CD14-positive monocyte (primary cell): ENCODE data around the gene ELFN1. TPM values are rescaled to one million over a fixed set of nuclear protein-coding genes. Genes with fewer than 3 reads are reported as not detected.

Source experiments
- DNase-seq, 3 donors: peaks; one replicate each; pipeline ENCODE4 v3.0.0-alpha.2; 2011 to 2022
- H2AFZ ChIP-seq: 2 replicates; pipeline ENCODE4 v1.6.0; 2012; ENCODE audit warnings: mild to moderate bottlenecking, low read depth, low read length, inconsistent platforms; ENCODE audit not compliant: insufficient read depth, poor library complexity, severe bottlenecking
- H3K27ac ChIP-seq, 2 donors: 1 replicate in 1 of 2; 2 replicates in 1 of 2; pipeline ENCODE4 v1.5.1; 2012 to 2013; ENCODE audit warnings: low read length in 2 of 2, control low read depth in 1 of 2, inconsistent platforms in 1 of 2, low read depth in 1 of 2, mild to moderate bottlenecking in 1 of 2
- H3K27me3 ChIP-seq, 2 donors: one replicate each; pipeline versions ENCODE4 v1.6.0 to v1.6.1; 2011 to 2013; ENCODE audit warnings: low read length in 2 of 2; ENCODE audit not compliant: control insufficient read depth in 2 of 2, insufficient read depth in 2 of 2
- H3K36me3 ChIP-seq, 2 donors: replicated peaks in 1 of 2; 1 replicate in 1 of 2; 2 replicates in 1 of 2; pipeline versions ENCODE4 v1.5.1 to v1.6.1; 2012 to 2013; ENCODE audit warnings: low read length in 2 of 2, control low read depth in 1 of 2, inconsistent platforms in 1 of 2, mild to moderate bottlenecking in 1 of 2; ENCODE audit not compliant: insufficient read depth in 2 of 2, control insufficient read depth in 1 of 2
- H3K4me1 ChIP-seq, 2 donors: 1 replicate in 1 of 2; 2 replicates in 1 of 2; pipeline versions ENCODE4 v1.5.1 to v1.6.1; 2012 to 2013; ENCODE audit warnings: low read length in 2 of 2, control low read depth in 1 of 2, inconsistent platforms in 1 of 2, mild to moderate bottlenecking in 1 of 2, moderate library complexity in 1 of 2; ENCODE audit not compliant: insufficient read depth in 2 of 2, control insufficient read depth in 1 of 2
- H3K4me2 ChIP-seq: replicated peaks from 2 replicates; pipeline ENCODE3; 2012; ENCODE audit warnings: low read length, moderate library complexity, mild to moderate bottlenecking; ENCODE audit not compliant: poor library complexity, severe bottlenecking; ENCODE audit errors: extremely low read depth
- H3K4me3 ChIP-seq, 3 experiments: fragments of 200-600 bp in 1 of 3; sonication (generic) in 1 of 3; replicated peaks in 1 of 3; 1 replicate in 2 of 3; 2 replicates in 1 of 3; pipeline ENCODE4 v1.5.1; 2011 to 2013; ENCODE audit warnings: low read length in 3 of 3, mild to moderate bottlenecking in 3 of 3, control low read depth in 2 of 3, low read depth in 2 of 3, inconsistent platforms in 1 of 3, moderate library complexity in 1 of 3
- H3K79me2 ChIP-seq: 2 replicates; pipeline ENCODE4 v1.6.0; 2012; ENCODE audit warnings: mild to moderate bottlenecking, control low read depth, inconsistent platforms, low read length, moderate library complexity; ENCODE audit not compliant: insufficient read depth
- H3K9ac ChIP-seq: 2 replicates; pipeline ENCODE4 v1.6.0; 2017; ENCODE audit warnings: low read length, mild to moderate bottlenecking; ENCODE audit not compliant: insufficient read depth, poor library complexity, severe bottlenecking
- H3K9me3 ChIP-seq, 2 donors: replicated peaks in 1 of 2; 1 replicate in 1 of 2; 2 replicates in 1 of 2; pipeline versions ENCODE4 v1.5.1 to v1.6.1; 2012 to 2013; ENCODE audit warnings: low read length in 2 of 2, control low read depth in 1 of 2; ENCODE audit not compliant: control insufficient read depth in 1 of 2, insufficient read depth in 1 of 2
- H4K20me1 ChIP-seq: 2 replicates; pipeline ENCODE4 v1.6.0; 2012; ENCODE audit warnings: mild to moderate bottlenecking, low read length, control low read depth, moderate library complexity; ENCODE audit not compliant: insufficient read depth
- H3K27ac Mint-ChIP-seq, 7 donors: one replicate each; pipeline ENCODE4 v1.8.0; 2020; ENCODE audit warnings: mild to moderate bottlenecking in 7 of 7, mixed read lengths in 7 of 7, moderate library complexity in 6 of 7, inconsistent platforms in 2 of 7
- H3K27me3 Mint-ChIP-seq, 3 donors: one replicate each; pipeline ENCODE4 v1.8.0; 2021 to 2022; ENCODE audit warnings: low read depth in 3 of 3, mild to moderate bottlenecking in 3 of 3, mixed read lengths in 3 of 3, moderate library complexity in 3 of 3, inconsistent platforms in 1 of 3
- H3K36me3 Mint-ChIP-seq, 2 donors: one replicate each; pipeline ENCODE4 v1.8.0; 2020; ENCODE audit warnings: mixed read lengths in 2 of 2, inconsistent platforms in 1 of 2, mild to moderate bottlenecking in 1 of 2
- H3K4me1 Mint-ChIP-seq: one replicate; pipeline ENCODE4 v1.8.0; 2020; ENCODE audit warnings: mild to moderate bottlenecking, mixed read lengths
- H3K4me3 Mint-ChIP-seq, 2 donors: one replicate each; pipeline ENCODE4 v1.8.0; 2020; ENCODE audit warnings: mild to moderate bottlenecking in 2 of 2, mixed read lengths in 2 of 2, moderate library complexity in 1 of 2
- H3K9me3 Mint-ChIP-seq, 7 donors: one replicate each; pipeline ENCODE4 v1.8.0; 2020 to 2022; ENCODE audit warnings: mixed read lengths in 7 of 7, mild to moderate bottlenecking in 6 of 7, moderate library complexity in 6 of 7, inconsistent platforms in 2 of 7
- WGBS: methylation state at CpG from one replicate; pipeline ENCODE4 v1.1.5; 2013; ENCODE audit warnings: missing lambda C conversion rate; ENCODE audit not compliant: insufficient coverage; 5-methylcytosine and 5-hydroxymethylcytosine counted together
- intact Hi-C, 2 donors: fragments of 100-400 bp; cut with micrococcal nuclease; formaldehyde crosslinking; loops; one replicate each; pipeline versions ENCODE4 v1.15.0 to v1.15.1; 2023
- polyA plus RNA-seq, 3 donors: library from polyadenylated mRNA; depleted of rRNA in 1 of 3; unstranded in 2 of 3; stranded (reverse) in 1 of 3; fragments of 300-500 nt in 2 of 3; fragments of >200 nt in 1 of 3; fragmentation: Illumina TruSeq in 2 of 3; gene quantifications; 1 replicate in 2 of 3; 2 replicates in 1 of 3; pipeline ENCODE4 v1.2.3, GENCODE V29; 2012 to 2021
- TF ChIP-seq, protein P1 (sequence below): fragments of 200-600 bp; IDR thresholded peaks from one replicate; pipeline ENCODE4 v1.8.0; 2022; ENCODE audit warnings: antibody characterized with exemption, mild to moderate bottlenecking

The ELFN1 gene
- polyA plus RNA-seq, 3 donors, result not detected

DNA sequence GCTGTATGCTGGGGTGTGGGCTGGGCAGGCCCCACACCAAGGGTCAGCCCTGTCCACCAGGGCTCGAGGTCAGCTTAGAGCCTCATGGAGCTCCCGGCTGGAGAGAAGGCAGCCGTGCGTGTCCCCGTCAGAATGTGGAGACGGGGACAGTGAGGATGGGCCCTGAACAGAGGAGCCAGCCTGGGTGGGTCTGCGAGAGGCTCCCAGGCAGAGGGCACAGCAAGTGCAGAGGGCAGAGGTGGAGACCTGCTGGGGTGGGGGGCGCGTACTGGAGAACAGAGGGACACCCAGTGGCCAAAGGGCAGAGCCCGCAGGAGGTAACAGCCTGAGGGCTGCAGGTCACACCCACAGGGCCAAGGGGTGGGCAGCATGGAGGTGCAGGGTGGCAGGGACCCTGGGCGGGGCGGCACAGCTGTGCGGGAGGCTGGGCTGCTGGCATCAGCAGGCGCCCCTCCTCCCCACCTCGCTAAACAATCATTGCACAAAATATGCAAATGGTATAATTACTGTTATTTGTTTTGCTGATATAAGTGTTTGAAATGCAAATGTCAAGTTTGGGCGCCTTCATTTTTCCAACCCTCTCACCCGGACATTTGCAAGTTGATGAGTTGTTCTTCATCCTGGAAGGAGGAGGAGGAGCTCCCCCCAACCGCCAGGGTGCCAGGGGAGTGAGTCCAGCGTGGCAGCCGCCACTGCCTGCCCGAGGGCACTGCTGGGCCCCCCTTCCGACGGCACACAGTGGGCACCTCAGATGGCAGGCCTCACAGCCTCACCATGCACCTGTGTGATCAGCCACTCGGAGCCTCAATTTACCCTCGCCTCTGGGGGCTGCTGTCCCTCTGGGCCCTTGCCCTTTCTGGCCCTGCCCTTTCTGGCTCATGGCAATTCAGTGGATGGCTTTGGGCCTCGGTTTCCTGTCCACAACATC, 35.0 kb downstream of the ELFN1 start:
- no peak overlapping the region for H3K9ac ChIP-seq
- Mint-ChIP-seq H3K27ac (no peak overlapping the region), H3K4me1 (no peaks in the 10 kb centered on the region), H3K36me3 (no peaks in the 10 kb centered on the region), H3K4me3 (no peak overlapping the region), H3K27me3 (peaks cover 2 to 14% (median 10%) of the 10 kb centered on the region in 3 donors), H3K9me3 (peaks cover 18 to 35% (median 30%) of the 10 kb centered on the region in 7 donors)
- H3K4me3 ChIP-seq, result no peak overlapping the region
- intact Hi-C loops, result no loop called here
- H3K79me2 ChIP-seq, result no peaks in the 10 kb centered on the region
- WGBS, result 92% methylated on average over 13 of the region's 26 CpGs
- H2AFZ ChIP-seq, result no peak overlapping the region
- no peaks in the 10 kb centered on the region for H3K27me3 ChIP-seq
- no peak overlapping the region for H3K4me2 ChIP-seq
- no peaks in the 10 kb centered on the region for H3K4me1 ChIP-seq
- H3K36me3 ChIP-seq, result no peaks in the 10 kb centered on the region
- no peaks in the 10 kb centered on the region for H4K20me1 ChIP-seq
- H3K27ac ChIP-seq, result no peak overlapping the region
- peaks cover 17 to 22% of the 10 kb centered on the region in 2 donors for H3K9me3 ChIP-seq
- TF ChIP-seq, protein P1, sequence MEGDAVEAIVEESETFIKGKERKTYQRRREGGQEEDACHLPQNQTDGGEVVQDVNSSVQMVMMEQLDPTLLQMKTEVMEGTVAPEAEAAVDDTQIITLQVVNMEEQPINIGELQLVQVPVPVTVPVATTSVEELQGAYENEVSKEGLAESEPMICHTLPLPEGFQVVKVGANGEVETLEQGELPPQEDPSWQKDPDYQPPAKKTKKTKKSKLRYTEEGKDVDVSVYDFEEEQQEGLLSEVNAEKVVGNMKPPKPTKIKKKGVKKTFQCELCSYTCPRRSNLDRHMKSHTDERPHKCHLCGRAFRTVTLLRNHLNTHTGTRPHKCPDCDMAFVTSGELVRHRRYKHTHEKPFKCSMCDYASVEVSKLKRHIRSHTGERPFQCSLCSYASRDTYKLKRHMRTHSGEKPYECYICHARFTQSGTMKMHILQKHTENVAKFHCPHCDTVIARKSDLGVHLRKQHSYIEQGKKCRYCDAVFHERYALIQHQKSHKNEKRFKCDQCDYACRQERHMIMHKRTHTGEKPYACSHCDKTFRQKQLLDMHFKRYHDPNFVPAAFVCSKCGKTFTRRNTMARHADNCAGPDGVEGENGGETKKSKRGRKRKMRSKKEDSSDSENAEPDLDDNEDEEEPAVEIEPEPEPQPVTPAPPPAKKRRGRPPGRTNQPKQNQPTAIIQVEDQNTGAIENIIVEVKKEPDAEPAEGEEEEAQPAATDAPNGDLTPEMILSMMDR, result no peak
- no peak for DNase-seq

DNA sequence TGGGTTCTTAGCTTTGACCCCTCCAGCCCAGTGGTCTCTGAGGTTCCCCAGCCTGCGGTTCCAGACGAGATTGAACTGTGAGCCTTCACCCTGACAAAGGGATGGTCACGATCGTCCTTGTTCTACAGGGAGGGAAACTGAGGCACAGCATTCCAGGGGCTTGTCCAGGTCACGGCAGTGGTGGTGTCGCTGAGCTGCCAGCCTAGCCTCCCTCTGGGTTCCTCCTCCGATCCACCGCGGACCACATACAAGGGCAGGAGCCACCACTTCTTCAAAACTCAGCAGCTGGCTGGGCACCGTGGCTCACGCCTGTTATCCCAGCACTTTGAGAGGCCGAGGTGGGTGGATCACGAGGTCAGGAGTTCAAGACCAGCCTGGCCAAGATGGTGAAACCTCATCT, 35.8 kb downstream of the ELFN1 start:
- H3K27me3 ChIP-seq, result no peaks in the 10 kb centered on the region
- Mint-ChIP-seq H3K36me3 (no peaks in the 10 kb centered on the region), H3K27ac (no peak overlapping the region), H3K27me3 (peaks cover 2 to 17% (median 8%) of the 10 kb centered on the region in 3 donors), H3K4me3 (no peak overlapping the region), H3K9me3 (peaks cover 18 to 38% (median 32%) of the 10 kb centered on the region in 7 donors), H3K4me1 (no peaks in the 10 kb centered on the region)
- H3K4me2 ChIP-seq, result no peak overlapping the region
- no peaks in the 10 kb centered on the region for H3K4me1 ChIP-seq
- WGBS, result 93% methylated on average over 8 of the region's 13 CpGs
- no peak for DNase-seq
- TF ChIP-seq, protein P1, result no peak
- H2AFZ ChIP-seq, result no peak overlapping the region
- intact Hi-C loops, result no loop called here
- H3K4me3 ChIP-seq, result no peak overlapping the region
- H3K79me2 ChIP-seq, result no peaks in the 10 kb centered on the region
- H3K9me3 ChIP-seq, result peaks cover 17 to 28% of the 10 kb centered on the region in 2 donors
- no peaks in the 10 kb centered on the region for H4K20me1 ChIP-seq
- H3K9ac ChIP-seq, result no peak overlapping the region
- no peak overlapping the region for H3K27ac ChIP-seq
- no peaks in the 10 kb centered on the region for H3K36me3 ChIP-seq
